ENCODE data around the gene MTCL1.

DNA sequence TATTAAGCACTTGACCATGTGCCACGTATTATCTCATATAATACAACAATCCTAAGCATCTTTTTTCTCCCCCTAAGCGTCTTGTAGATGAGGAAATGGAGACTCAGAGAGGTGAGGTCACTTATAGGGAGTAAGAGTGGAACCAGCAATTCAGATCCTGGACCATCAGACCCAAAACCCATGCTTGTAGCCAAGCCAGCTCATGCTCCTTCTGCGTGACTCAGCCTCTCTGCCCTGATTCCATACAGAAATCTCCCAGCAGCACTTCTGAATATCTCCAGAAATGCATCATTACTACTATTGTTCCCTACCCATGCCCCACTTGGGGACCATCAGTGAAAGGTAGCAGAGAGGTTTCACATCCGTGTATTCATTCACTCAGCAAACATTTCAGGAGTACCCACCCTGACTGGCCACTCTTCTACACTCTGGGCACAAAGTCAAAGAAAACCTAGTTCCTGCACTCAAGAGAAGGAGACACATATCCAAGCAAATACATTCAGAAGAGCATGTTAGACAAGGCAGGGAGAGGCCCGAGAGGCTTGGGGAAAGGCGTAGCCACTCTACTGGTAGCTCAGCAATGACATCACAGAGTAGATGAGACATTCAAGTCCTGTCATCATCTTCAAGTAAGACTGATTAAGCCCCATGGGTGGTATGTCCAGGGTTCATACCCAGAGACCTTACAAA lies 141.9 kb downstream of the MTCL1 start:
- TF ChIP-seq, protein P1, sequence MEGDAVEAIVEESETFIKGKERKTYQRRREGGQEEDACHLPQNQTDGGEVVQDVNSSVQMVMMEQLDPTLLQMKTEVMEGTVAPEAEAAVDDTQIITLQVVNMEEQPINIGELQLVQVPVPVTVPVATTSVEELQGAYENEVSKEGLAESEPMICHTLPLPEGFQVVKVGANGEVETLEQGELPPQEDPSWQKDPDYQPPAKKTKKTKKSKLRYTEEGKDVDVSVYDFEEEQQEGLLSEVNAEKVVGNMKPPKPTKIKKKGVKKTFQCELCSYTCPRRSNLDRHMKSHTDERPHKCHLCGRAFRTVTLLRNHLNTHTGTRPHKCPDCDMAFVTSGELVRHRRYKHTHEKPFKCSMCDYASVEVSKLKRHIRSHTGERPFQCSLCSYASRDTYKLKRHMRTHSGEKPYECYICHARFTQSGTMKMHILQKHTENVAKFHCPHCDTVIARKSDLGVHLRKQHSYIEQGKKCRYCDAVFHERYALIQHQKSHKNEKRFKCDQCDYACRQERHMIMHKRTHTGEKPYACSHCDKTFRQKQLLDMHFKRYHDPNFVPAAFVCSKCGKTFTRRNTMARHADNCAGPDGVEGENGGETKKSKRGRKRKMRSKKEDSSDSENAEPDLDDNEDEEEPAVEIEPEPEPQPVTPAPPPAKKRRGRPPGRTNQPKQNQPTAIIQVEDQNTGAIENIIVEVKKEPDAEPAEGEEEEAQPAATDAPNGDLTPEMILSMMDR (IDR thresholded peaks at IDR 0.05; ENCODE audit: insufficient read depth, low read depth, low read length): no peak
- TF ChIP-seq EZH2 (IDR thresholded peaks at IDR 0.05; ENCODE audit: insufficient read depth, low read length): no peak
